ENCODE measurements around the gene TCEA2. TPM values are rescaled to one million over a fixed set of nuclear protein-coding genes. Genes with fewer than 3 reads are reported as not detected.

Gene TCEA2
- total RNA-seq, 2 donors from 2014 or later = 21.9 to 79.3 TPM

DNA sequence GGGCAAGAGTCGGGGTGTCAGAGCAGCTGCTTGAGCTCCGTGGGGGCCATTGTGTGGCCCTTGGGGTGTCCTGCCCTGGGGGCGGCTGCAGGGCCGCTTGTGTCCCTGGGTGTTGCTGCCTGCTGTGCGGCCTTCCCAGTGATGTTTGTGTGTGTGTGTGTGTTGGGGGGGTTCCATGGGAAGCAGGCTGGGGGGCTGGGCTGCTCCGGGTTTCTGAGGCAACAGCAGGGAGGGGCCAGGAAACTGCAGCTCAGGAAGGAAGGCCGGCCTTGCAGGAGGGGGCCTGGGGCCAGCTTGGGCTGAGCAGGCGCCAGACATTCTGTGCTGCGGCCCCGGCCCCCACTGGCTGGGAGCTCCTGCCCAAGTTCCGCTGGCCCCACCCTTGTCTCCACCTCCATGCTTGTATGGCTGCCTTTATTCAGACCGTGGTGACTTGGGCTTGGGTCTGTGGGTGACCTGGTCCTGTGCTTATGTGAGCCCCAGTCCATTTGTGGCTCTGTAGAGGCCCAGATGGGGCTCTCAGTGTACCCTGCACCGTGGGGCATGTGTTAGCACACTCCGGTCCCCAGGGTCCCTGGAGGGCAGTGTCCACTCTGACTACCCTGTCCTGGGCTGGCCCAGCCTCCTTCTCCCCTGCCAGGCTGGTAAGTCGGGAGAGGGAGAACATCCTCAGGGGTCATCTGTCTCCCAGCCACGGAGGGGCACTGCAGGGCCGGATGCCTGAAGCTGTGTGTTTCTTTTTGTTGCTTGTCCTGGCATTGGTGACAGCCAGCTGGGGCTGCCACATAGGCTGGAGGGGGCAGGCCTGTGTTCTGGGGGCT, 8.9 kb upstream of the TCEA2 start:
- DNase-seq (ENCODE audit: low spot score in 2 of 2) = no peak
- ATAC-seq = no peak
- Mint-ChIP-seq H3K27ac (no peak overlapping the region), H3K36me3 (no peaks in the 10 kb centered on the region), H3K9me3 (no peaks in the 10 kb centered on the region)

GRCh38 chr20:64055396-64055892, 7.6 kb upstream of the TCEA2 start:
- Mint-ChIP-seq H3K36me3 (no peaks in the 10 kb centered on the region), H3K9me3 (no peaks in the 10 kb centered on the region), H3K27ac (no peak overlapping the region)
- DNase-seq (ENCODE audit: low spot score in 2 of 2) = no peak
- no peak for ATAC-seq

- no peak for DNase-seq (ENCODE audit: low spot score in 2 of 2)
- Mint-ChIP-seq H3K9me3 (no peaks in the 10 kb centered on the region), H3K36me3 (no peaks in the 10 kb centered on the region), H3K27ac (no peak overlapping the region)
- ATAC-seq = no peak
Measured at GRCh38 chr20:64055893-64056638, 6.9 kb upstream of the TCEA2 start.

- no peak for ATAC-seq
- no peak overlapping the region for H3K27ac Mint-ChIP-seq
Measured at GRCh38 chr20:64056639-64056888, 6.4 kb upstream of the TCEA2 start.

GRCh38 chr20:64056889-64057627, 5.9 kb upstream of the TCEA2 start:
- no peaks in the 10 kb centered on the region for H3K36me3 Mint-ChIP-seq
- no peaks in the 10 kb centered on the region for H3K9me3 Mint-ChIP-seq
- H3K27ac Mint-ChIP-seq = peak overlapping the region in 1 of 2 donors; percentile 74
- peak in 1 of 2 donors; percentile 33 for DNase-seq (ENCODE audit: low spot score in 2 of 2)
- peak; percentile 62 to 77 for ATAC-seq

More at GRCh38 chr20:64056639-64056888, 6.4 kb upstream of the TCEA2 start:
- Mint-ChIP-seq H3K36me3 (no peaks in the 10 kb centered on the region), H3K9me3 (no peaks in the 10 kb centered on the region)
- no peak for DNase-seq (ENCODE audit: low spot score in 2 of 2)

GRCh38 chr20:64057628-64058498, 5.1 kb upstream of the TCEA2 start:
- no peaks in the 10 kb centered on the region for H3K9me3 Mint-ChIP-seq
- DNase-seq (ENCODE audit: low spot score in 2 of 2) = peak; percentile 78 to 94
- H3K36me3 Mint-ChIP-seq = no peaks in the 10 kb centered on the region
- peak; percentile 79 to 83 for ATAC-seq
- peak overlapping the region; percentile 74 for H3K27ac Mint-ChIP-seq

- H3K27ac Mint-ChIP-seq = peak overlapping the region; percentile 74
- H3K9me3 Mint-ChIP-seq = no peaks in the 10 kb centered on the region
- ATAC-seq (no peak), DNase-seq (ENCODE audit: low spot score in 2 of 2) (peak in 1 of 2 donors; percentile 13)
- no peaks in the 10 kb centered on the region for H3K36me3 Mint-ChIP-seq
Measured at GRCh38 chr20:64058536-64058935, 4.5 kb upstream of the TCEA2 start.

GRCh38 chr20:64062276-64062595, 762 bp upstream of the TCEA2 start:
- no peak for ATAC-seq
- no peaks in the 10 kb centered on the region for H3K9me3 Mint-ChIP-seq
- H3K36me3 Mint-ChIP-seq = no peaks in the 10 kb centered on the region
- H3K27ac Mint-ChIP-seq = peak overlapping the region; percentile 80 to 85
- no peak for DNase-seq (ENCODE audit: low spot score in 2 of 2)

DNA sequence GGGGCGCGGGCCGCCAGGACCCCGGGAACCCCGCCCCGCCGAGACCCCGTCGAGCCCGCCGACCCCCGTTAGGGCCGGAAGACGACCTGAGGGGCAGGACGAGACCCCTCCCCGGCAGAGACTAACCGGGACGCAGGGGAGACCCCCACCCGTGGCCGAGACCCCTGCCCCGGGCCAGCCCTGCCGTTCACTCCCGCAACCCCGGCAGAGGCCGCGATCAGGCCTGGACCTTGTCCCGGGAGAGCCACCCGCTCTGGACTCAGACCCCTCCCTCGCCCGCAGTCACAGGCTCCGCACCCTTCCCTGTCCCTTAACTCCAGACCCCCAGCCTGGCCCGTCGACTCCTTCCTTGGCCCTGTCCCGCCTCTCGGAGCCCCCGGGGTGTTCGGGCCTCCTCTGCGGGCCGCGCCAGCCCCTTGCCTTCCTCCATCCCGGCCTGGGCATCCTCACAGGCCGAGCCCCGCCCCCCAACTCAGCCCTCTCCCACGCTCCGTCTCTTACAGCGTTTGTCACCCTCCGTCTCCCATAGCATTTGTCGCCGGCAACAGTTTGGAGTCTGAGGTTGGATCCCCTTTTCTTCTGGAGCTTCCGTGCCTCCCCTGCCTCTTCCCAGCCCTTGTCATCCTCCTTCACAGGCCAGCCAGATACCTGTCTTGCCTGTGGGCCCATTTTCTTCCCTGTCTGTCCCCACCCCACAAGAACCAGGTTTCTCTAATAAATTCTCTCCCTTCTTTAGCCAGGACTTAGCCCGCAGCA, 569 bp downstream of the TCEA2 start:
- ATAC-seq (peak; percentile 17 to 19), DNase-seq (ENCODE audit: low spot score in 2 of 2) (no peak)
- Mint-ChIP-seq H3K27ac (peak overlapping the region; percentile 66 to 93), H3K9me3 (no peaks in the 10 kb centered on the region), H3K36me3 (no peaks in the 10 kb centered on the region)

GRCh38 chr20:64064145-64064698, 1.2 kb downstream of the TCEA2 start:
- ATAC-seq (no peak), DNase-seq (ENCODE audit: low spot score in 2 of 2) (no peak)
- H3K27ac Mint-ChIP-seq = peak overlapping the region; percentile 66 to 93
- H3K9me3 Mint-ChIP-seq = no peaks in the 10 kb centered on the region
- no peaks in the 10 kb centered on the region for H3K36me3 Mint-ChIP-seq

DNA sequence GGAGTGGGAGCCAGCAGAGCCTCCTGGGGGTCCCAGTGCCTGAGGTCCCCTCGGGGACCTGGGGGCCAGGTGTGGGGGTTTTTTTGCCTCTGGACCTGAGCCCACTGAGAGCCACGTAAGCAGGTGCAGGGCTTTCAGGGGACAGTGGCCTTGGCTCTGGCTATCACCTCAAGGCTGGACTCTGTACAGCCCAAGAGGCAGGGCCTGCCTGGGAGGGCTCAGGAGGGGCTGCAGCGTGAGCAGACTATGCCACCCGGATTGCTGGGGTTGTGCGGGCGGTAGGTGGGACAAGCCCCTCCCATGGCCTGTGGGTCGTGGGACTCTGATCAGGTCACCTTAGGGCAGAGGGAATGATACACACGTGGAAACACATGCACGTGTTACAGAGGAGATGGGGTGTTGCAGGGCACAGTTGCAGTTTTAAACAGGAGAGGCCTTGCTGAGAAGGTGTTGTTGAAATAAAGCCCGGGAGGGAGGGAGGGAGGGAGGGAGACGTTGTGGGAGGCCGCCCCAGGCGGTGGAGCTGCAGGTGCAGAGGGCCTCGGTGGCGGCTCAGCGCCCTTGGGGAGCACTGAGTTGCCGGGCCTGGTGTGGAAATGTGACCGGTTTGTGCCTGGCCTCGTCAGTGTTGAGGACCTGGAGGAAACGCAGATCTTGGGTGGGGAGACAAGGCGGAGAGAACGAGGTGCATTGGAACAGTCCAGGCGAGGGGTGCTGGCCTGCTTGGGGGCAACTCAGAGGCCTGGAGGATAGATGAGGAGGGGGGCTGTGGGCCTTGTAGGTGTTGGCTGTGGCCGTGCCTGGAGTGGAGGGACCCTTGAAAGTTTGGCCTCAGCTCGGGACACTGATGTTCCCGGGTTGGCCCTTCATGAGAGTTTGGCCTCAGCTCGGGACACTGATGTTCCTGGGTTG, 2.3 kb downstream of the TCEA2 start:
- DNase-seq (ENCODE audit: low spot score in 2 of 2) = no peak
- Mint-ChIP-seq H3K27ac (peak overlapping the region; percentile 73 to 87), H3K9me3 (no peaks in the 10 kb centered on the region), H3K36me3 (no peaks in the 10 kb centered on the region)
- no peak for ATAC-seq

GRCh38 chr20:64065974-64066343, 3.0 kb downstream of the TCEA2 start:
- Mint-ChIP-seq H3K36me3 (no peaks in the 10 kb centered on the region), H3K27ac (peak overlapping the region; percentile 73 to 87), H3K9me3 (no peaks in the 10 kb centered on the region)
- ATAC-seq (peak; percentile 64 to 77), DNase-seq (ENCODE audit: low spot score in 2 of 2) (peak; percentile 64 to 81)

DNA sequence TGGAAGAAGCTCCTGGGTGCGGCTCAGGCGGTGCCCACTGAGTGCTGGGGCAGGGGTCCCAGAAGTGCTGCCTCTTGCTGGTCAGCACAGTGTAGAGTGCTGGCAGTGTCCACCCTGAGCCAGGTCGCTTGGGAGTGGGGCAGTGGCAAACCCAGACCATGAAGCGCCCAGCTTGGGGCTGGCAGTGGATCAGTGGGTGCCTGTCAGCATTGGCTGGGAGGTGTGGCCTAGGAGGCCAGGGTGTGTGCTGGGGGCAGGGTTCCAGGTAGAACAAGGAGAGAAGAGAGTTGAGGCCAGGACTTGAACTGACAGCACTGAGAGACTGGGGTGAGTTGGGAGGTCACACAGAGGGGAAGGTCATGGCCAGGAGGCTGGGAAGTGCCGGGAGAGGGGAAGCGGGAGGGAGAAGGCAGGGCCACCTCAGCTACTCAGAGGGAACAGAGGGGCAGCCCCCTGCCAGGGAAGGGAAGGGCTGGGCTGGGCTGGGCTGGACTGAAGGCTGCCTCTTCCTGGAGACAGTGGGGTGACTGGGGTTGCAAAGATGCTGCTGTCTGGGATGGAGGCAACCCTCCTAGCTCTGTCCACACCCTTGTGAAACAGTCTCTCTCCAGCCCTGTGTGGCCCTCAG, 4.1 kb downstream of the TCEA2 start:
- no peak for ATAC-seq
- no peak for DNase-seq (ENCODE audit: low spot score in 2 of 2)
- Mint-ChIP-seq H3K36me3 (no peaks in the 10 kb centered on the region), H3K27ac (peak overlapping the region; percentile 50 to 72), H3K9me3 (no peaks in the 10 kb centered on the region)

- DNase-seq (ENCODE audit: low spot score in 2 of 2) (no peak), ATAC-seq (no peak)
- Mint-ChIP-seq H3K27ac (peak overlapping the region in 1 of 2 donors; percentile 82), H3K36me3 (no peaks in the 10 kb centered on the region), H3K9me3 (no peaks in the 10 kb centered on the region)
Measured at GRCh38 chr20:64067733-64068307, 4.8 kb downstream of the TCEA2 start.
